GM03348 (cell line): ENCODE data around the gene CNTNAP5.

Experiments used
- DNase-seq: peaks from one replicate; pipeline ENCODE4 v3.0.0; 2012; ENCODE audit warnings: low spot score

CNTNAP5 gene

GRCh38 chr2:124269348-124269747 lies 244.3 kb downstream of the CNTNAP5 start:
- DNase-seq = no peak

- DNase-seq = no peak
Measured at GRCh38 chr2:124272261-124272841, 247.3 kb downstream of the CNTNAP5 start.

- DNase-seq = no peak
Measured at GRCh38 chr2:124281541-124281940, 256.5 kb downstream of the CNTNAP5 start.

DNA sequence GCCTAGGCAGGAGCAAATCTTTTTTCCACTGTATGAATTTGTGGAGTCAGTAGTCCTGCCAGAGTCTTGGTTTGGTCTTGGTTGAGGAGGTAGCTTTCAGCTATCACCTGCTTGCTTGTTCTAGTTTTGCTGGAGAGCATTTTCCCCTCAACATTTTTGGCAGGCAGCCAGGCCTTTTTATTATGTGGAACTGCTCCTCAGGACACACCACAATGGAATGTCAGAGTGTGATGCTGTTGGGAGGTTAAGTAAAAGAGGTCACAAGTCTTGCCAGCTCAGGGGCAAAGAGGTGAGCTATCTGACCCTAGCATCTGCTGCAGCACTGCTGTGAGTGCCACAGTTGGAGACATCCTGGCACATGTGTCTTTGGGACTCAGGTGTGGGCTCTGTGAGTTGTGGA lies 258.0 kb downstream of the CNTNAP5 start:
- no peak for DNase-seq

GRCh38 chr2:124286089-124286783 lies 261.1 kb downstream of the CNTNAP5 start:
- DNase-seq = no peak

DNA sequence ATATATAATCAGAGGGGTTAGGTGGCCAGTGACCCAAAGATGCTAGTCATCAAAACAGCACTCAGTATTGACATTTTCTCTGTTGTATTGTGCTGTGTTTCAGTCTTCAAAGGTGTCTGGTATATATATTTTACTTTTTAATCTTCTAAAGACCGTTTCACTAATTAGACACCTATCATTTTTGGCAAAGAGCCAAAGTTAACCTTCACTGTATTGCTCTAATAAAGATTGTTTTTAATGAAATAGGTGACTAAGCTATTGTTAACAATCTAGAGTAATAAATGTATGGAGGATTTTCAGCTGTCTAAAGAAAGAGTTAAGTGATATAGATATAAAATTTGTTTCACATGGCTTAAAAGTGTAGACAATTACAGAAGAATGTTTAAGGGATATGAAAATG lies 264.0 kb downstream of the CNTNAP5 start:
- no peak for DNase-seq

- DNase-seq = no peak
Measured at GRCh38 chr2:124289615-124290014, 264.5 kb downstream of the CNTNAP5 start.

- no peak for DNase-seq
Measured at GRCh38 chr2:124296470-124296869, 271.4 kb downstream of the CNTNAP5 start.

DNA sequence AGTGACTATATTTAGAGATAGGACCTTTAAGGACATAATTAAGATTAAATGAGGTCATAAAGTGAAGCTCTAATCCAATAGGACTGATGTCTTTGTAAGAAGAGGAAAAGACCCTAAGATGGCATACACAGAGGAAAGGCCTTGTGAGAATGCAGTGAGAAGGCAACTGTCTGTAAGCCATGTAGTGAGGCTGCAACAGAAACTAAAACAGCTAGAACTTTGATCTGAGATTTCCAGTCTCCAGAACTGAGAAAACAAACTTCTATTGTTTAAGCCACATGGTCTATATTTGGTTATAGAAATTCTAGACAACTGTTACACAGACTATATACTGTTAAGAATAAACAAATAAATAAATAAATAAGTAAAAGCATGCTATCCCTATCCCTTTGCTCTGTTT lies 276.8 kb downstream of the CNTNAP5 start:
- no peak for DNase-seq

- no peak for DNase-seq
Measured at GRCh38 chr2:124308319-124309062, 283.4 kb downstream of the CNTNAP5 start.

DNA sequence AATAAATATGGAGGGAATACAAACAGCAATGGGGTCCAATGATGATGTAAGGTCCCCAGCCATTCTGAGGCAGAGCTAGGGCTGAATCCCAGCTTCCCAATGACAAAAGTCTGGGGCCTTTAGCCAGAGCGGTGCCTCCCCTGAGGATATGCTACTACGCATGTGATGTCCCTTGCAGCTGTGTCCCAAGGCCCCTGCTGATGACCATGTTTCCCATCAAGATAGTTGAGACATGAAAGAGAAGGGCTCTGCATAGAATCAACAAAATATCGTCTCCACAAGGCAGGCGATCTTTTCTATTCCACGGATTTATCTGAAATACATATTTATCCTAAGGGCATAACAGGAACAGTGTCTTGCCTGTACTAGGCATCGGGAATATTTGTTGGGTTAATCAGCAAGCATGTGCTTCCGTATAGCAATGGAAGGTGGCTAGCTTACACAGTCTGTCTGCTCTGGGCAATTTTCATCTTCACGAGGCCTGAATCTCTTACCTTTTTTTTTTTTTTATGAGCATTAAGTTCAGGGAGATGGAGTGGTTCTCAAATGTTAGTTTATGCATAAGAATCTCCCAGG lies 284.6 kb downstream of the CNTNAP5 start:
- DNase-seq = no peak

- DNase-seq = no peak
Measured at GRCh38 chr2:124310671-124311070, 285.6 kb downstream of the CNTNAP5 start.

GRCh38 chr2:124314084-124314483 lies 289.0 kb downstream of the CNTNAP5 start:
- DNase-seq = no peak

DNA sequence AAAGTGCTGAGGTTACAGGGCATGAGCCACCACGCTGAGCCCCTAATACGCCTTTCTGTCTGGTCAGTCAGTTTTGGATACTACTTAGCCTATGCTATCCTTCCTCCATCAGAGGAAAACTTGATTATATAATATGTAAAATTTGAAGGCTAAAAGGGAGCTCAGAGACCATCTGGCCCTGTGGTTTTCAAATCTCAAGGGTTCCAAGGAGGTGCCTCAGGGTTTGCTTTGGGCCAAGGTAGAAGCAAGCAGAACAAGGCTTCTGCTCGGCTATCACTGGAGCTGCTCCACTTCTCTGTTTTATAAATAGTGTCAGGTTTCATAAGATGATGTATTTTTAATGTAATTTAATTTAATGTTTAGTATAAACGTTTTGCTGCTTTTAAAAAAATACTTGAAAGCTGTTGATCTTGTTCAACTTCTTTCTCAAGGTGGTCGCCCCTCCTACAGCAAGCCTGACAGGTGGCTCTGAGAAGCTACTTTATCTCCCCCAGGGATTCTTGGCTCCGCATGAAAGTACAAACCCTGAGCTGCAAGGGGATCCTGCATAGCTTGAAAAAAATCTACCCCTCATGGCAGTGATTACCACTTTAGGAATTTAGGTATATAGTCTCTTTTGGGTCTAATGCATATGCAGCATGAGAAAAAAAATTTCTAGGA lies 290.3 kb downstream of the CNTNAP5 start:
- no peak for DNase-seq

DNA sequence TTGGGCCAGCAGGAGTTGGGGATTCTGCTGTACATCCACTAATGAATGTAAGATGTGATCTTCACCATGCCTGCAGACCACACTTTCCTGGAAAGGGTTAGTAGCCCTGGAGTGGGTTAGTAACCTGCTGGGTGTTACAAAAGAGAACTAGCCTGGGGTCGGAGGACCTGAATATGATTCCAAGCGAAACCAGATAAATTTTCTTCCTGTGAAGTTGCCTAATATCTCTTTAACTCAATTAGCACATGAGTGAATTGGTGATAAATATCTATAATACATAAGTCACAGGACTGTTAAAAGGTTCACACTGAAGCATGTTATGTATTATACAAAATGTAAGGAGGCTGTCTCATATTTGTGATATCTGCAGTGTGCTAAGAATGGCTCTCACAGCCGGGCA lies 291.0 kb downstream of the CNTNAP5 start:
- no peak for DNase-seq

DNA sequence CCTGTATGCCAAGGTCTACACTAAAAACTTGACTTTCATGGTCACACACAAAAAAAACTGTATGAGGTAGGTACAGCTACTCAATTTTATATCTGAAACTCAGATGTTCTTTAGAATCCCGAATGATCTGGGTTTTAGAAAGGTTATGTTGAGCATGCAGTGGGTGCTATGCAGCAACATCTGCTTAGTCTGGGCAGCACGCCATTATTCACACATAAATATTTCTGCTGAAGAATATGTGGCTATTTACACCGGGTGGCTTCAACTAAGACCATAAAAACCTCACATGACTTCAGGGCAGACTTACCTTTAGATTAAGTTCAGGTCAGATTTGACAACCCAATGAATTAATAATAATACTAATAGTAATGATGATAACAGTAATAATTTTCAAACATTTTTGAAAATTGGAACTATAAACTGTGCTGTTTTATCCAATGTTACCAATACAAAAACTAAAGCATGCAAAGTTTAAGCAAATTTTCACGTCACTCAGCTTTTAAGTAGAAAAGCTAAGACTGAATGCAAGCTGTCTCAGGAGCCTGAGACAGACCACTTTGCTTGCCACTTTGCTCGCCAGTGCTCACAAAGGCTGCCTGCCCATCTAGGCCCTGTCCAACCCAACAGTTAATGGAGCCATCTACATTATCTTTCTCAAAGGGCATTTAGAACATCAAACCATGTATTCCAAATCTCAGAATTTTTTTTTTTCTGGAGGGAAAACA lies 292.0 kb downstream of the CNTNAP5 start:
- DNase-seq = no peak

DNA sequence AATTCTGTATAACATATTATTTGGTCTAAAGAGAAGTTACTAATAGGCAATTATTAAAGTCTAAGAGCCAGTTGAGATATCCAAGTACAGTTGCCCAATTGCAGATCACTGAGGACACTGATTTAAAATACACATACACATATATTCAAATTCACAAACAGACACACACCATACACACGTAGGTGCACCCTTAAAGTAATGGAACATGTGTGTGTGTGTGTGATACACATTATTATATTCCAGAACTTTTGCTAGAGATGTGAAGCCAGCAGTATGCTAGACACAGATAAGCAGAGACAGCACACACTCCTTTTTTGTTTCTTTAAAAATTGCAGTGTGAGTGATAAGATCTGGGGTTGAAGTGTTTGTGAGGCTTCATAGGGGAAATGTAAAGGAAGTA lies 292.5 kb downstream of the CNTNAP5 start:
- DNase-seq = no peak

- no peak for DNase-seq
Measured at GRCh38 chr2:124318913-124319312, 293.8 kb downstream of the CNTNAP5 start.

DNA sequence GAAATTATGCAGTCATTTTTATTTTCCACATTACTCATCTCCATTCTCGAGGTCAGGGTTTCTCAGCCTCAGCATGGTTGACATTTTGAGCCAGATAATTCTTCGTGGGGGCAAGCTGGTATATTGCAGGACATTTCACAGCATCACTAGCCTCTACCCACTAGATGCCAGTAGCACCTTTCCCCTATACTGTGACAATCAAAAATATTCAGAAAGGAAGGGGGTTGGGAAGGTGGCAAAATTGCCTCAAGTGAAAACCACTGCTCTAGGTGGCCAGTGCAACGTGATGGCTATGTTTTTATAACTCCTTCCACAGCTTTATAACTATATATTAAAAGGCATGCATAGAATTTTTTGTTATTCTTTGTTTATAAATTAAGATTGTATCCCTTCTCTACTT lies 294.5 kb downstream of the CNTNAP5 start:
- no peak for DNase-seq

- no peak for DNase-seq
Measured at GRCh38 chr2:124320051-124320688, 295.1 kb downstream of the CNTNAP5 start.

- DNase-seq = no peak
Measured at GRCh38 chr2:124323321-124323720, 298.2 kb downstream of the CNTNAP5 start.
